Muscle of leg (tissue), 11 donors: ENCODE results near the gene RUFY3. TPM values are rescaled to one million over a fixed set of nuclear protein-coding genes. Genes with fewer than 3 reads are reported as not detected.
"Not testable (repeated sequence)": the region's sequence is repeated elsewhere in the genome, so short reads cannot be mapped to it uniquely, and the experiment has no call there.

Experiments
- DNase-seq: peaks from one replicate; pipeline ENCODE4 v3.0.0; 2013
- H3K27ac ChIP-seq: one replicate; pipeline ENCODE4 v1.5.1; 2013; ENCODE audit warnings: mild to moderate bottlenecking, low read length, control low read depth
- H3K27me3 ChIP-seq: one replicate; pipeline ENCODE4 v1.6.1; 2013; ENCODE audit warnings: low read length; ENCODE audit not compliant: control insufficient read depth, insufficient read depth
- H3K36me3 ChIP-seq: one replicate; pipeline ENCODE4 v1.6.1; 2013; ENCODE audit warnings: low read length; ENCODE audit not compliant: control insufficient read depth, insufficient read depth
- H3K4me1 ChIP-seq: one replicate; pipeline ENCODE4 v1.6.1; 2013; ENCODE audit warnings: low read length; ENCODE audit not compliant: control insufficient read depth, insufficient read depth
- H3K4me3 ChIP-seq: one replicate; pipeline ENCODE4 v1.5.1; 2013; ENCODE audit warnings: low read length, control low read depth
- H3K9me3 ChIP-seq: replicated peaks from 2 replicates; pipeline ENCODE4 v1.6.1; 2013; ENCODE audit warnings: low read depth, low read length; ENCODE audit not compliant: control insufficient read depth
- WGBS: methylation state at CpG from one replicate; pipeline ENCODE4 v1.1.5; 2013; ENCODE audit warnings: missing lambda C conversion rate; ENCODE audit not compliant: insufficient coverage; 5-methylcytosine and 5-hydroxymethylcytosine counted together
- polyA plus RNA-seq, 8 donors: library from polyadenylated mRNA; unstranded; fragments of 120-200 nt; gene quantifications; one replicate each; pipeline versions ENCODE4 v1.2.1 to v1.2.3, GENCODE V29; 2013; ENCODE audit warnings: inconsistent platforms in 1 of 8, low replicate concordance in 1 of 8; ENCODE audit not compliant: insufficient read length in 8 of 8, insufficient read depth in 1 of 8
- total RNA-seq: library from RNA; stranded (reverse); fragments of 120-200 nt; gene quantifications from one replicate; pipeline ENCODE4 v1.2.4, GENCODE V29; 2013

The RUFY3 gene
- total and polyA plus RNA-seq, 9 donors = 47.7 to 102 (median 70.2) TPM

DNA sequence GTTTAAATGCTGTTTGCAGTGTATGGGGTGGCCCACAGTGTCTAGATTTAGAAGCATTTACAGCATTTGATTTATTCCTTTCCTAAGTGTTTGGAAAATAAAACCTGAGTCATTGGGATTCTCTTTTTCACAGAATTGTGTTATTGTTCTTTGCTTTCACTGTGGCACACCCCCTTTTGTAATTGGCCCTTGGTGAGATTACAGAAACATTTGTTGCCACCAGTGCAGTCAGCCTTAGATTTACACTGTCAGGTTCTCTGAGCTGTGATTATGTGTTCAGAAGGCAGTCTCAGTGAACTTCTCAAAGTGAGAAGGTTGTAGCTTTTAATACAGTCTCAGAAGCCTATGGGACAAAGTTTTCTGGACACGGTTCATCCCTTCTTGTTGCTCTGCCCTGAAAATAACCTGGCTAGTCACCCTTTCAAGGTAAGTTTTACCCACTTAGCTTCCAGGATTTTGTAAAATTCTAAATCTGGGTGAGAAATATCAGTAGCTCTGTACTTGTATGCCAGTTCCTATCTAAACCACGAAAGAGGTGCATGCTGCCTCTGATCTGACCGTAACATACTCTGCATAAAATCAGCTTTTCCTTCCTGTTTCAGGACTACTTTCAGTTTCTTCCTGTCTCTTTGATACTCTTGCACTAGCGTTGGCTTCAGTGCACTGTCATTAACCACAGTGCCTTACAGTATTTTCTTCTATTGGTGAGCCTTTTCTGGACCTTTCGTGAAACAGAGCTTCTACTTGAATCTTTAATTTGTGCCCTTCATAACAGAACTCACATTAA is 12.6 kb downstream of the RUFY3 start:
- Histone ChIP-seq H3K27ac (peak overlapping the region; percentile 78), H3K27me3 (no peaks in the 10 kb centered on the region), H3K4me3 (peak overlapping the region; percentile 0), H3K9me3 (no peaks in the 10 kb centered on the region), H3K36me3 (peaks cover under 1% of the 10 kb centered on the region), H3K4me1 (peaks cover 3% of the 10 kb centered on the region)
- peak; percentile 55 for DNase-seq
- WGBS = 39% methylated on average over 2 of the region's 5 CpGs

GRCh38 chr4:70734971-70735370 is 13.2 kb downstream of the RUFY3 start:
- Histone ChIP-seq H3K27ac (peak overlapping the region; percentile 78), H3K27me3 (no peaks in the 10 kb centered on the region), H3K4me3 (peak overlapping the region; percentile 0), H3K4me1 (peaks cover 3% of the 10 kb centered on the region), H3K9me3 (no peaks in the 10 kb centered on the region), H3K36me3 (no peaks in the 10 kb centered on the region)
- 100% methylated on average over 2 of the region's 3 CpGs for WGBS
- DNase-seq = no peak

- not testable (repeated sequence) for H3K4me3 ChIP-seq, H3K9me3 ChIP-seq, H3K36me3 ChIP-seq, DNase-seq, H3K4me1 ChIP-seq, H3K27ac ChIP-seq, H3K27me3 ChIP-seq
- 43% methylated on average over 1 of the region's 2 CpGs for WGBS
Measured at GRCh38 chr4:70735915-70736314, 14.2 kb downstream of the RUFY3 start.

DNA sequence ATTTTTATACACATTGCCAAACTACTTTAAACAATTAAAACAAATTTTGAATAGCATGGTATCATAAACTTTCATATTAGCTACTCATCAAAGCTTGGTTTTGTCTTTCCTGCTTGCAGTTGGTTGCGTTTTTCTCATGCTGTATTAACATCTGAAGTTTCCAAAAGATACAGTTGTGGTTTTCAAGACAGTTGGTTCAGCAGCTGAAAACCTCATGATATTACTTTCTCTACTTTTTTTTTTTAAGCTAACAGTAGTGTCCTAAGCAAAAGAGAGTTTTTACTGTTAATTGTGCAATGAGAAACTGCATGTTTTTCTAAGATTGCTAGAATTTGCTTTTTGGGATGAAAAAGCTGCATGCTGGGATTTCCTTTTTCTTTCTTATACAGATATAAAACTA is 15.2 kb downstream of the RUFY3 start:
- Histone ChIP-seq H3K36me3 (no peaks in the 10 kb centered on the region), H3K27ac (no peak overlapping the region), H3K27me3 (no peaks in the 10 kb centered on the region), H3K4me3 (no peak overlapping the region), H3K4me1 (peaks cover 3% of the 10 kb centered on the region), H3K9me3 (no peaks in the 10 kb centered on the region)
- no CpG with 5 or more reads among the region's 1 CpG for WGBS
- DNase-seq = no peak

GRCh38 chr4:70737409-70737808 is 15.6 kb downstream of the RUFY3 start:
- H3K4me1 ChIP-seq = peaks cover 3% of the 10 kb centered on the region
- WGBS = no CpG with 5 or more reads among the region's 2 CpGs

DNA sequence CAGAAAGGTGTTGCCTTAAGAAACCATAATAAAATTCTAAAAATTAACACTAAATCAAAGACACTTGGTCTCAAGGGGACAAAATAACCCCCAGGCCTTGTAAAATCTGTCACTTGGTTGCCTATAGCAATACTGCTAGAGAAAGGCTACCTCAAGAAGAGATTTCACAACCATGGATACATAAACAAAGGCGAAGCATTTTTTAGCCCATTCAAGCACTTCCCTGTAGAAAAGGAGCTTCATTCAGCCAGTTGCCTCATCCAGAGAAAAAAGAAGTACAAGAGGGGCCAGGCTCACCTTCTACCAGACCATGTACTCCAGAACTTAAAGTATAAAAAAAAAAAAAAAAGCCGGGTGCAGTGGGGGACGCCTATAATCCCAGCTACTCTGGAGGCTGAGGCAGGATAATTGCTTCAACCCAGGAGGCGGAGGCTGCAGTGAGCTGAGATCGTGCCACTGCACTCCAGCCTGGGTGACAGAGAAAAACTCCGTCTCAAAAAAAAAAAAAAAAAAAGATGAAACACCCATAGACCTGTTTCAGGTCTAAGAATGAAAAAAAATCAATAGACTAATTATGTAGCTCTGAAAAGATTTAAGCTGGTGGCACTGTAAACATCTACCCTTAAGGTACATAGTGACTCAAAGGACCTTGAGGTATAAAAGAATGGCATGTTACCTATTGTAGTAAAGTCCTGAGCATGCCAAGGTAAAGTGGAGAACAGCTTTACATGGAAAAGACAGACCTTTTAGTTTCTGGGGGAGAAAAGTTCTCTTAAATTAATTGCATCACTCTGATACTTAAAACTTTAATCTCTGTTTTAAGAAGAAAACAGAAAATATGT is 18.0 kb downstream of the RUFY3 start:
- WGBS = no CpG with 5 or more reads among the region's 6 CpGs
- no peaks in the 10 kb centered on the region for H3K4me1 ChIP-seq

More at GRCh38 chr4:70737409-70737808, 15.6 kb downstream of the RUFY3 start:
- no peaks in the 10 kb centered on the region for H3K27me3 ChIP-seq
- H3K4me3 ChIP-seq = no peak overlapping the region
- H3K9me3 ChIP-seq = no peaks in the 10 kb centered on the region
- H3K36me3 ChIP-seq = no peaks in the 10 kb centered on the region
- H3K27ac ChIP-seq = no peak overlapping the region
- DNase-seq = no peak

GRCh38 chr4:70741867-70742658 is 20.3 kb downstream of the RUFY3 start:
- 76% methylated on average over 3 of the region's 5 CpGs for WGBS
- Histone ChIP-seq H3K9me3 (no peaks in the 10 kb centered on the region), H3K36me3 (no peaks in the 10 kb centered on the region), H3K27me3 (no peaks in the 10 kb centered on the region), H3K4me3 (no peak overlapping the region), H3K27ac (no peak overlapping the region), H3K4me1 (no peaks in the 10 kb centered on the region)
- DNase-seq = no peak

More for the DNA sequence above, 18.0 kb downstream of the RUFY3 start:
- H3K27ac ChIP-seq = no peak overlapping the region
- H3K27me3 ChIP-seq = no peaks in the 10 kb centered on the region
- no peaks in the 10 kb centered on the region for H3K9me3 ChIP-seq
- no peak for DNase-seq
- H3K4me3 ChIP-seq = no peak overlapping the region
- no peaks in the 10 kb centered on the region for H3K36me3 ChIP-seq

GRCh38 chr4:70743731-70744130 is 22.0 kb downstream of the RUFY3 start:
- H3K4me3 ChIP-seq = no peak overlapping the region
- no peaks in the 10 kb centered on the region for H3K27me3 ChIP-seq
- no peak for DNase-seq
- no CpG with 5 or more reads among the region's 1 CpG for WGBS
- no peaks in the 10 kb centered on the region for H3K9me3 ChIP-seq
- H3K4me1 ChIP-seq = no peaks in the 10 kb centered on the region
- no peak overlapping the region for H3K27ac ChIP-seq
- H3K36me3 ChIP-seq = no peaks in the 10 kb centered on the region

DNA sequence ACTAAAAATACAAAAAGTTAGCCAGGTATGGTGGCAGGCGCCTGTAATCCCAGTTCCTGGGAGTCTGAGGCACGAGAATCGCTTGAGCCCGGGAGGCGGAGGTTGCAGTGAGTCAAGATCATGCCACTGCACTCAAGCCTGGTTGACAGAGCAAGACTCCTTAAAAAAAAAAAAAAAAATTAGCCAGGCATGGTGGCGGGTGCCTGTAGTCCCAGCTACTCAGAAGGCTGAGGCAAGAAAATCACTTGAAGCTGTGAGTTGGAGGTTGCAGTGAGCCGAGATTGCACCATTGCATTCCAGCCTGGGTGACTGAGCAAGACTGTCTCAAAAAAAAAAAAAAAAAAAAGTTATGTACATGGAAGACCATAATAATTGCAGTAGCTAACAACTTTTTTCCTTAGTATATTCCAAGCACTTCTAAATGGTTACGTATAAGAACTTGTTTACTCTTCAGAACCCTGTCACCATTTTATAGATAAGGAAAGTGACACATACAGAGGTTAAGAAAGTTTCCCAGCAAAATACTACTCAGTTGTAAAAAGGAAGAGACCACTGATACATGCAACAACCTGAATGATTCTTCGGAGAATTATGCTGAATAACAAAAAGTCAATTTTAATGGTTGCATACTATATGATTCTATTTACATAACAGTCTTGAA is 24.5 kb downstream of the RUFY3 start:
- Histone ChIP-seq H3K27me3 (no peaks in the 10 kb centered on the region), H3K36me3 (no peaks in the 10 kb centered on the region), H3K4me3 (no peak overlapping the region), H3K27ac (no peak overlapping the region), H3K4me1 (no peaks in the 10 kb centered on the region), H3K9me3 (no peaks in the 10 kb centered on the region)
- WGBS = 100% methylated on average over 5 of the region's 9 CpGs
- no peak for DNase-seq
